SIG-M5 treated with dmso at 0.1 percent for 504 hours (cell line): ENCODE data around the gene MAP3K12.
A peak's percentile ranks its signal among the peaks of the same experiment; 100 is the strongest.
"Not testable (repeated sequence)": the region's sequence is repeated elsewhere in the genome, so short reads cannot be mapped to it uniquely, and the experiment has no call there.

Experiments used
- DNase-seq: peaks from one replicate; lab custom pipeline; 2025; ENCODE audit not compliant: unreplicated experiment; lab: John Stamatoyannopoulos, UW

Gene MAP3K12

GRCh38 chr12:53443955-53444354 lies 55.3 kb downstream of the MAP3K12 start:
- no peak for DNase-seq

GRCh38 chr12:53441040-53441833 lies 58.0 kb downstream of the MAP3K12 start, which contains the start of gene PRR13:
Gene PRR13, plus strand, starts transcription at chr12:53441734. Its CDS starts 981 bp downstream, at chr12:53442715.
- peak; percentile 100 for DNase-seq

GRCh38 chr12:53439582-53439981 lies 59.7 kb downstream of the MAP3K12 start:
- not testable (repeated sequence) for DNase-seq

DNA sequence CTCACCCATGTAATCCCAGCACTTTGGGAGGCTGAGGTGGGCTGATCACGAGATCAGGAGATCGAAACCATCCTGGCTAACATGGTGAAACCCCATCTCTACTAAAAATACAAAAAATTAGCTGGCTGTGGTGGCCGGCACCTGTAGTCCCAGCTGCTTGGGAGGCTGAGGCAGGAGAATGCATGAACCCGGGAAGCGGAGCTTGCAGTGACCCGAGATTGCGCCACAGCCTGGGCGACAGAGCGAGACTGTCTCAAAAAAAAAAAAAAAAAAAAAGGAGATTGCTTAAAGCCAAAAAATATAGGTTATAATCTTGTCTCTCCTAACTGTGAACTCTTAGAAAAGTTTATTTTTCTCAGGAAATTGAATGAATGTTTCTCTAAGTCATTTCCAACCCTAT lies 63.9 kb downstream of the MAP3K12 start:
- not testable (repeated sequence) for DNase-seq

GRCh38 chr12:53431187-53431586 lies 68.1 kb downstream of the MAP3K12 start:
- DNase-seq: no peak

GRCh38 chr12:53430116-53430515 lies 69.1 kb downstream of the MAP3K12 start:
- DNase-seq: no peak
